Thyroid gland (tissue), 4 donors: ENCODE results near the gene BFSP1.

Experiments
- CTCF ChIP-seq, 6 experiments: fragments of 200-600 bp in 3 of 6; fragments of 450-650 bp in 3 of 6; sonication (generic) in 3 of 6; IDR thresholded peaks; one replicate each; pipeline ENCODE4 v1.5.1; 2016 to 2019; ENCODE audit warnings: antibody characterized with exemption in 6 of 6, mild to moderate bottlenecking in 2 of 6, inconsistent platforms in 1 of 6, moderate library complexity in 1 of 6
- POLR2A ChIP-seq, 2 donors: fragments of 450-650 bp; IDR thresholded peaks; one replicate each; pipeline ENCODE4 v1.6.1; 2017; ENCODE audit warnings: antibody characterized with exemption in 2 of 2, mild to moderate bottlenecking in 2 of 2, moderate library complexity in 1 of 2

- no peak for TF ChIP-seq CTCF (IDR thresholded peaks at IDR 0.05)
- no peak for TF ChIP-seq POLR2A (IDR thresholded peaks at IDR 0.05)
Measured at GRCh38 chr20:17568045-17568788, 37.0 kb upstream of the BFSP1 start.
